Measurements from ENCODE around the gene KCNQ4. TPM values are rescaled to one million over a fixed set of nuclear protein-coding genes. Genes with fewer than 3 reads are reported as not detected.

Gene KCNQ4
- total and polyA plus RNA-seq, 2 donors (not counting 1 experiment from before 2014, with no cell fraction given) = 0.16 to 0.20 TPM

GRCh38 chr1:40868051-40868723, 84.6 kb downstream of the KCNQ4 start:
- TF ChIP-seq CTCF (IDR thresholded peaks at IDR 0.05) (no peak), EZH2 (IDR thresholded peaks at IDR 0.05; ENCODE audit: borderline replicate concordance, insufficient read depth, low read depth, low read length, poor library complexity, severe bottlenecking) (no peak)
- Mint-ChIP-seq H3K27me3 (peaks cover 9% of the 10 kb centered on the region), H3K27ac (no peak overlapping the region), H3K4me1 (no peaks in the 10 kb centered on the region), H3K9me3 (ENCODE audit: insufficient read depth) (peaks cover 5% of the 10 kb centered on the region), H3K4me3 (no peak overlapping the region)
- CTCF ChIA-PET = interaction anchor here (0.7 kb wide), 2 partner anchors 413 to 728 kb away, joined by 3 to 4 read pairs; no protein-coding TSS in a partner anchor
- ATAC-seq (ENCODE audit: low read depth) (no peak), DNase-seq (no peak)
- intact Hi-C loops (cut with micrococcal nuclease) = no loop called here
- Histone ChIP-seq H3K27ac (ENCODE audit: low read length in 2 of 2) (no peak overlapping the region), H3K79me2 (ENCODE audit: control insufficient read depth, insufficient read depth, low read length) (no peaks in the 10 kb centered on the region), H3K4me1 (ENCODE audit: control insufficient read depth in 2 of 2, insufficient read depth in 2 of 2, low read length in 2 of 2) (no peaks in the 10 kb centered on the region), H3K27me3 (replicated peaks in 1 of 4; ENCODE audit: control extremely low read depth in 1 of 4, control insufficient read depth in 3 of 4, insufficient read depth in 4 of 4, low read length in 3 of 4) (no peaks in the 10 kb centered on the region), H3K4me3 (ENCODE audit: control extremely low read depth in 1 of 5, extremely low read depth in 1 of 5, insufficient read depth in 1 of 5, low read depth in 2 of 5, low read length in 4 of 5) (no peak overlapping the region), H3K9ac (ENCODE audit: low read length) (no peak overlapping the region), H3K4me2 (replicated peaks; ENCODE audit: low read depth, low read length, poor library complexity, severe bottlenecking) (no peak overlapping the region), H2AFZ (ENCODE audit: insufficient read depth, low read depth, low read length, poor library complexity, severe bottlenecking) (no peak overlapping the region), H3K9me3 (ENCODE audit: control extremely low read depth in 1 of 3, control insufficient read depth in 2 of 3, insufficient read depth in 1 of 3, low read length in 2 of 3) (peaks cover 0 to 5% (median 0%) of the 10 kb centered on the region in 3 donors), H4K20me1 (ENCODE audit: control insufficient read depth, insufficient read depth, low read length, poor library complexity, severe bottlenecking) (no peaks in the 10 kb centered on the region), H3K36me3 (replicated peaks in 1 of 2; ENCODE audit: control extremely low read depth in 1 of 2, control insufficient read depth in 1 of 2, extremely low read depth in 1 of 2, insufficient read depth in 2 of 2, low read length in 1 of 2) (no peaks in the 10 kb centered on the region)
- no CpG with 5 or more reads among the region's 4 CpGs for WGBS (ENCODE audit: insufficient coverage)
- POLR2A ChIA-PET = no interaction called here

- ChIA-PET CTCF (no interaction called here), POLR2A (no interaction called here)
- 80% methylated on average over 1 of the region's 2 CpGs for WGBS (ENCODE audit: insufficient coverage)
- DNase-seq (no peak), ATAC-seq (ENCODE audit: low read depth) (no peak)
- H3K9ac ChIP-seq (ENCODE audit: low read length) = no peak overlapping the region
- H3K27ac Mint-ChIP-seq = no peak overlapping the region
- no peak overlapping the region for H2AFZ ChIP-seq (ENCODE audit: insufficient read depth, low read depth, low read length, poor library complexity, severe bottlenecking)
- no peak overlapping the region for H3K4me3 ChIP-seq (ENCODE audit: control extremely low read depth in 1 of 5, extremely low read depth in 1 of 5, insufficient read depth in 1 of 5, low read depth in 2 of 5, low read length in 4 of 5)
- H3K4me3 Mint-ChIP-seq = no peak overlapping the region
- no peaks in the 10 kb centered on the region for H3K4me1 ChIP-seq (ENCODE audit: control insufficient read depth in 2 of 2, insufficient read depth in 2 of 2, low read length in 2 of 2)
- peaks cover 5% of the 10 kb centered on the region for H3K9me3 Mint-ChIP-seq (ENCODE audit: insufficient read depth)
- no peaks in the 10 kb centered on the region for H3K4me1 Mint-ChIP-seq
- peaks cover 20% of the 10 kb centered on the region for H3K27me3 Mint-ChIP-seq
- H3K4me2 ChIP-seq (replicated peaks; ENCODE audit: low read depth, low read length, poor library complexity, severe bottlenecking) = no peak overlapping the region
- no peaks in the 10 kb centered on the region for H3K36me3 ChIP-seq (replicated peaks in 1 of 2; ENCODE audit: control extremely low read depth in 1 of 2, control insufficient read depth in 1 of 2, extremely low read depth in 1 of 2, insufficient read depth in 2 of 2, low read length in 1 of 2)
- H3K27me3 ChIP-seq (replicated peaks in 1 of 4; ENCODE audit: control extremely low read depth in 1 of 4, control insufficient read depth in 3 of 4, insufficient read depth in 4 of 4, low read length in 3 of 4) = peaks cover 0 to 8% (median 0%) of the 10 kb centered on the region in 4 experiments
- H3K27ac ChIP-seq (ENCODE audit: low read length in 2 of 2) = no peak overlapping the region
- intact Hi-C loops (cut with micrococcal nuclease) = no loop called here
- no peak for TF ChIP-seq CTCF (IDR thresholded peaks at IDR 0.05)
- TF ChIP-seq EZH2 (IDR thresholded peaks at IDR 0.05; ENCODE audit: borderline replicate concordance, insufficient read depth, low read depth, low read length, poor library complexity, severe bottlenecking) = no peak
- no peaks in the 10 kb centered on the region for H3K79me2 ChIP-seq (ENCODE audit: control insufficient read depth, insufficient read depth, low read length)
- peaks cover 0 to 5% (median 0%) of the 10 kb centered on the region in 3 donors for H3K9me3 ChIP-seq (ENCODE audit: control extremely low read depth in 1 of 3, control insufficient read depth in 2 of 3, insufficient read depth in 1 of 3, low read length in 2 of 3)
- H4K20me1 ChIP-seq (ENCODE audit: control insufficient read depth, insufficient read depth, low read length, poor library complexity, severe bottlenecking) = no peaks in the 10 kb centered on the region
Observed at GRCh38 chr1:40870135-40870728, 86.6 kb downstream of the KCNQ4 start.

All from B cell (primary cell).